ENCODE results near the gene CTR9.

DNA sequence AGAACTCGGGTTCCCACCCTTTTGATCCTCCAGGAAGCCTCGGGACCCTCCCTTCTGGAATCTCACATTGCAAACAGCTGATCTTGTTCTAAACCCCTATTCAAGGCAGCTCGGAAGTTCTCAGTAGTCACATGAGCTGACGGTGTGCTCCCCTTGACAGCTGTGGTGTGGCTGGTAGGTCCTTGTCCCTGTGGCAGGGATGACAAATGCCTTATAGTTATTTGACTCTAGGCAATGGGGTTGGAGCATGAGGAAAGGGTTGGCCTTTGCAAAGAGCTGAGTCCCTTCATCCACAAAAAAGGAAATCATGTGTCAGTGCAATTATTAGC, 34.1 kb downstream of the CTR9 start:
- TF ChIP-seq EZH2 (IDR thresholded peaks at IDR 0.05; ENCODE audit: borderline replicate concordance, low read depth, low read length, poor library complexity, severe bottlenecking), result no peak
- TF ChIP-seq, protein P1, sequence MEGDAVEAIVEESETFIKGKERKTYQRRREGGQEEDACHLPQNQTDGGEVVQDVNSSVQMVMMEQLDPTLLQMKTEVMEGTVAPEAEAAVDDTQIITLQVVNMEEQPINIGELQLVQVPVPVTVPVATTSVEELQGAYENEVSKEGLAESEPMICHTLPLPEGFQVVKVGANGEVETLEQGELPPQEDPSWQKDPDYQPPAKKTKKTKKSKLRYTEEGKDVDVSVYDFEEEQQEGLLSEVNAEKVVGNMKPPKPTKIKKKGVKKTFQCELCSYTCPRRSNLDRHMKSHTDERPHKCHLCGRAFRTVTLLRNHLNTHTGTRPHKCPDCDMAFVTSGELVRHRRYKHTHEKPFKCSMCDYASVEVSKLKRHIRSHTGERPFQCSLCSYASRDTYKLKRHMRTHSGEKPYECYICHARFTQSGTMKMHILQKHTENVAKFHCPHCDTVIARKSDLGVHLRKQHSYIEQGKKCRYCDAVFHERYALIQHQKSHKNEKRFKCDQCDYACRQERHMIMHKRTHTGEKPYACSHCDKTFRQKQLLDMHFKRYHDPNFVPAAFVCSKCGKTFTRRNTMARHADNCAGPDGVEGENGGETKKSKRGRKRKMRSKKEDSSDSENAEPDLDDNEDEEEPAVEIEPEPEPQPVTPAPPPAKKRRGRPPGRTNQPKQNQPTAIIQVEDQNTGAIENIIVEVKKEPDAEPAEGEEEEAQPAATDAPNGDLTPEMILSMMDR (conservative IDR thresholded peaks at IDR 0.05; ENCODE audit: low read depth, low read length), result no peak

Data from A673 (cell line).